Osteocyte (in vitro differentiated cells): ENCODE results near the gene SLC26A8. TPM values are rescaled to one million over a fixed set of nuclear protein-coding genes. Genes with fewer than 3 reads are reported as not detected.

Experiments used
- DNase-seq: peaks from one replicate; pipeline ENCODE4 v3.0.0; 2021; ENCODE audit warnings: mixed read lengths; ENCODE audit not compliant: unreplicated experiment; ENCODE audit errors: extremely low spot score
- H3K27ac Mint-ChIP-seq: one replicate; pipeline ENCODE4 v1.8.0; 2021; ENCODE audit warnings: mild to moderate bottlenecking, mixed read lengths; ENCODE audit not compliant: unreplicated experiment
- H3K27me3 Mint-ChIP-seq: one replicate; pipeline ENCODE4 v1.8.0; 2021; ENCODE audit warnings: mixed read lengths; ENCODE audit not compliant: unreplicated experiment
- H3K36me3 Mint-ChIP-seq: one replicate; pipeline ENCODE4 v1.8.0; 2021; ENCODE audit warnings: mixed read lengths; ENCODE audit not compliant: unreplicated experiment
- H3K4me1 Mint-ChIP-seq: one replicate; pipeline ENCODE4 v1.8.0; 2021; ENCODE audit warnings: mixed read lengths; ENCODE audit not compliant: unreplicated experiment
- H3K4me3 Mint-ChIP-seq: one replicate; pipeline ENCODE4 v1.8.0; 2021; ENCODE audit warnings: mild to moderate bottlenecking, moderate library complexity, mixed read lengths; ENCODE audit not compliant: unreplicated experiment
- H3K9me3 Mint-ChIP-seq: one replicate; pipeline ENCODE4 v1.8.0; 2021; ENCODE audit warnings: mixed read lengths; ENCODE audit not compliant: unreplicated experiment
- total RNA-seq: library from RNA; stranded (reverse); gene quantifications from 2 replicates; pipeline ENCODE4 v1.2.1, GENCODE V29; 2021
- TF ChIP-seq, protein P1 (sequence below): fragments of 200-600 bp; sonication (generic); IDR thresholded peaks from 2 replicates; pipeline ENCODE4 v1.5.0; 2021; ENCODE audit warnings: antibody characterized with exemption, mild to moderate bottlenecking, moderate library complexity

The SLC26A8 gene
- total RNA-seq, 1 donor from 2014 or later: not detected

DNA sequence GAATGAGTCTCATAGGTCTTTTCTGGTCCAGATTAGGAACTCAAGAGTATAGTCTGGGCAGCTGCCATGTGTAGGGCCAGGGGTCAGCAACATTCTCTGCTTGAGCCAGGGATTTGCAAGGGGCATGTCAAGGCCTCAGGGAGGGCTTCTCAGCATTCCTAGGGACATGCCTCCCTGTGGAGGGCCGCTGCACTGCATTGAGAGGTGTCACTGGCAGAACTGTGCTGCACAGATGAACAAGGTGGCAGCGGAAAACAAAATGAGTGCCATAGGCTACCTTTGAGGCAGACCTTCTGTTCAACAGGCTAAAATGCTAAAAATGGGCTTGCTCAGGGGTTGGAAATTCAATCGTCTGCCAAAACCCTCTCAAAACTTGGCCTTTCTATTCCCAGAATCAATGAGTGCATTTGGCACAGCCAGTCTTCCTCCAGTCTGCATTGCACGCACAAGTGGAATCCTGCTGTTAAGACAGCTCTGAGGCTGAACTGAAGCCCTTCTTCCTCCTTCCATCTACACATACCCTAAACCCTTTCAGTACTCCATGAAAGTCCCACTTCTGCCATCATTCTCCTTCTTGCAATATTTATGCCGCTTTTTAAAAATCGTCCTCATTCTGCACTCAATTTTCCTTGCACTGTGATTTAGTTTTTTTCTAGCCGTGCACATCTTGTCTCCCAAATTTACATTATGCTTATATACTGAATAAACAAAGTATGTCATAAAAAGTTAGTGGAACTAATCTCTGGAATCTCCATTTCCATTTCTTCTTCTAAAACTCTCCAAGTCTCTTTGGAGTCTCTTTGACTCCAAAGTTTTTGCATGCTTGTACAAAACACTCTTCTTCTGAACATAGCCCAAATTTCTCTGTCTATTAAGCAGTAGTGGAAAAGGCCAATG lies 51.7 kb downstream of the SLC26A8 start:
- no peak overlapping the region for H3K27ac Mint-ChIP-seq
- no peak overlapping the region for H3K4me3 Mint-ChIP-seq
- TF ChIP-seq, protein P1, sequence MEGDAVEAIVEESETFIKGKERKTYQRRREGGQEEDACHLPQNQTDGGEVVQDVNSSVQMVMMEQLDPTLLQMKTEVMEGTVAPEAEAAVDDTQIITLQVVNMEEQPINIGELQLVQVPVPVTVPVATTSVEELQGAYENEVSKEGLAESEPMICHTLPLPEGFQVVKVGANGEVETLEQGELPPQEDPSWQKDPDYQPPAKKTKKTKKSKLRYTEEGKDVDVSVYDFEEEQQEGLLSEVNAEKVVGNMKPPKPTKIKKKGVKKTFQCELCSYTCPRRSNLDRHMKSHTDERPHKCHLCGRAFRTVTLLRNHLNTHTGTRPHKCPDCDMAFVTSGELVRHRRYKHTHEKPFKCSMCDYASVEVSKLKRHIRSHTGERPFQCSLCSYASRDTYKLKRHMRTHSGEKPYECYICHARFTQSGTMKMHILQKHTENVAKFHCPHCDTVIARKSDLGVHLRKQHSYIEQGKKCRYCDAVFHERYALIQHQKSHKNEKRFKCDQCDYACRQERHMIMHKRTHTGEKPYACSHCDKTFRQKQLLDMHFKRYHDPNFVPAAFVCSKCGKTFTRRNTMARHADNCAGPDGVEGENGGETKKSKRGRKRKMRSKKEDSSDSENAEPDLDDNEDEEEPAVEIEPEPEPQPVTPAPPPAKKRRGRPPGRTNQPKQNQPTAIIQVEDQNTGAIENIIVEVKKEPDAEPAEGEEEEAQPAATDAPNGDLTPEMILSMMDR: peak; percentile 5
- no peaks in the 10 kb centered on the region for H3K4me1 Mint-ChIP-seq
- H3K27me3 Mint-ChIP-seq: peaks cover 2% of the 10 kb centered on the region
- no peak for DNase-seq
- no peaks in the 10 kb centered on the region for H3K36me3 Mint-ChIP-seq
- H3K9me3 Mint-ChIP-seq: no peaks in the 10 kb centered on the region

DNA sequence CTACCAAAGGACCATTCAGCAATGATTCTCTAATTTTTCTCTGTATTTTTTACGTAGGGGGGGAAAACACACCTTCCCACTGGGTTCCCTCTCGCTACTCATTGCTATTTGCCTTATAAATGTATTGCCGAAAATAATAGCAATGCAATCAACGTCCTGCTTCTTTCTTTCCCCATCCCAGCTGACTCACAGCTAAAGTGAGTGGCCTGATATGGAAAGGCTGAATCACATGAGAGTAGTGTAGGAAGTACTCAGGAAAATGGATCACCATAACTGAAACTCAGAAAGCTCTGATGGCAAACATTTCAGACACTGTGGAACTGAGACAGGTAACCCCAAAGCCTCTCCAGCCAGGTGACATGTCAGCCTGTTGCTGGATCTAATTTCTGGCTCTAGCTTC lies 54.3 kb downstream of the SLC26A8 start:
- Mint-ChIP-seq H3K27me3 (peaks cover 15% of the 10 kb centered on the region), H3K9me3 (no peaks in the 10 kb centered on the region), H3K36me3 (no peaks in the 10 kb centered on the region), H3K27ac (no peak overlapping the region), H3K4me1 (no peaks in the 10 kb centered on the region), H3K4me3 (no peak overlapping the region)
- no peak for DNase-seq
- TF ChIP-seq, protein P1: no peak

DNA sequence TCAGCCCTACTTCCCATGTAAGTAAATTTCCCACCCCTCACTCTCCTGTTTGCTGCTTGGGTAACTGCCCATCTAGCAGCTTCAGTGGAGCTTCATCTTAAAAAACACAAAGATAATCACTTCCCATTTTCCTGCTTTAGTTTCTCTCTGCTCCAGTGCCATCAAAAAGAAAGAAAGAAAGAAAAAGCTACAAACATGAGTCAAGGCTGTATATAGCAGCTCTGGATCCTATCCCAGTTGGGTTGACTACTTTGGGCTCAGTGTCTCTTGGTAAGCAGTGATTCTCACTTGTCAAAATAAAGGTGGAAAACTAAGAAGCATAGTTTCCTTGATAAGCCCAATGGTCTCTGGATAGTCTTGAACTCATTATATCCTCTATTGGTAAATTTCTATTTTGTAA lies 54.8 kb downstream of the SLC26A8 start:
- no peak for DNase-seq
- no peaks in the 10 kb centered on the region for H3K36me3 Mint-ChIP-seq
- H3K4me3 Mint-ChIP-seq: no peak overlapping the region
- H3K9me3 Mint-ChIP-seq: no peaks in the 10 kb centered on the region
- no peak overlapping the region for H3K27ac Mint-ChIP-seq
- TF ChIP-seq, protein P1: no peak
- H3K27me3 Mint-ChIP-seq: peaks cover 15% of the 10 kb centered on the region
- no peaks in the 10 kb centered on the region for H3K4me1 Mint-ChIP-seq

DNA sequence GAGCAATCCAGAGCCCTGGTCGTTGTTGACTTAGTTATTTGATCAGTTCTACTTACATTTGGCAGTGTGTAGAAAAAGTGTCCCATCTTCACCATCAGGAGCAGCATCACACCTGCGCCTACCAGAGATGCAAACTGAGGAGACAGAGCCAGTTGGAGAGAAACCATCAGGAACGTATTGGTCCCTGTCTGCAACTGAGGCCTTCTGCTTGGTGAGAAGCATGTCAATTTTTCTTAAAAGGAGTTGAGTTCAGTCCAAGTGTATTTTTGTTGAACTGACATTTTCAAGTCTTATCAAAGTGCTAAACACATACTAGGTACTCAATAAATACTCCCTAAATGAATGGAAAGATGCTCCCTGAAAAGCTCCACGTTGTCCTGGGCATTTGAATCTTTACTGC lies 55.6 kb downstream of the SLC26A8 start:
- H3K9me3 Mint-ChIP-seq: no peaks in the 10 kb centered on the region
- H3K27me3 Mint-ChIP-seq: peaks cover 15% of the 10 kb centered on the region

More for the DNA sequence above, 55.6 kb downstream of the SLC26A8 start:
- TF ChIP-seq, protein P1: no peak
- H3K4me1 Mint-ChIP-seq: no peaks in the 10 kb centered on the region
- no peak overlapping the region for H3K4me3 Mint-ChIP-seq
- no peak overlapping the region for H3K27ac Mint-ChIP-seq
- H3K36me3 Mint-ChIP-seq: no peaks in the 10 kb centered on the region
- DNase-seq: no peak
